Activated CD4-positive, alpha-beta memory T cell treated with anti-CD3 and anti-CD28 coated beads, Interleukin-2, amount 10 ng/mL, durations not matched to agents 7 days and 5 days (primary cell): Measurements from ENCODE around the gene CIB1. TPM values are rescaled to one million over a fixed set of nuclear protein-coding genes. Genes with fewer than 3 reads are reported as not detected.

ENCODE experiments used
- CTCF ChIA-PET: fragments of 350-600 bp; sonication (Branson Sonifier 250); formaldehyde crosslinking; loops from one replicate; lab custom pipeline; 2021; ENCODE audit warnings: antibody characterized with exemption, inconsistent platforms; lab: Charles Lee
- POLR2A ChIA-PET: fragments of 350-600 bp; sonication (Branson Sonifier 250); formaldehyde crosslinking; loops from one replicate; lab custom pipeline; 2021; ENCODE audit warnings: antibody characterized with exemption; lab: Charles Lee
- DNase-seq: peaks from one replicate; pipeline ENCODE4 v3.0.0-alpha.2; 2020
- H3K27ac Mint-ChIP-seq: one replicate; pipeline ENCODE4 v1.8.0; 2021; ENCODE audit warnings: mild to moderate bottlenecking, mixed read lengths
- H3K27me3 Mint-ChIP-seq: one replicate; pipeline ENCODE4 v1.8.0; 2021; ENCODE audit warnings: mixed read lengths
- H3K36me3 Mint-ChIP-seq: one replicate; pipeline ENCODE4 v1.8.0; 2021; ENCODE audit warnings: low read depth, mixed read lengths
- H3K4me1 Mint-ChIP-seq: one replicate; pipeline ENCODE4 v1.8.0; 2021; ENCODE audit warnings: mixed read lengths
- H3K4me3 Mint-ChIP-seq: one replicate; pipeline ENCODE4 v1.8.0; 2021; ENCODE audit warnings: mild to moderate bottlenecking, mixed read lengths
- H3K9me3 Mint-ChIP-seq: one replicate; pipeline ENCODE4 v1.8.0; 2021; ENCODE audit warnings: mixed read lengths
- total RNA-seq, 2 experiments: library from RNA; stranded (reverse); gene quantifications; one replicate each; pipeline ENCODE4 v1.2.3, GENCODE V29; 2021

CIB1 gene
- total RNA-seq, 2 experiments from 2014 or later: 118 to 120 TPM

- CTCF ChIA-PET: no interaction called here
- Mint-ChIP-seq H3K27ac (no peak overlapping the region), H3K4me3 (no peak overlapping the region), H3K36me3 (peaks cover 32% of the 10 kb centered on the region), H3K27me3 (no peaks in the 10 kb centered on the region), H3K9me3 (no peaks in the 10 kb centered on the region), H3K4me1 (peaks cover 13% of the 10 kb centered on the region)
- POLR2A ChIA-PET: no interaction called here
- DNase-seq: no peak
Observed at GRCh38 chr15:90225047-90225446, 8.7 kb downstream of the CIB1 start.

DNA sequence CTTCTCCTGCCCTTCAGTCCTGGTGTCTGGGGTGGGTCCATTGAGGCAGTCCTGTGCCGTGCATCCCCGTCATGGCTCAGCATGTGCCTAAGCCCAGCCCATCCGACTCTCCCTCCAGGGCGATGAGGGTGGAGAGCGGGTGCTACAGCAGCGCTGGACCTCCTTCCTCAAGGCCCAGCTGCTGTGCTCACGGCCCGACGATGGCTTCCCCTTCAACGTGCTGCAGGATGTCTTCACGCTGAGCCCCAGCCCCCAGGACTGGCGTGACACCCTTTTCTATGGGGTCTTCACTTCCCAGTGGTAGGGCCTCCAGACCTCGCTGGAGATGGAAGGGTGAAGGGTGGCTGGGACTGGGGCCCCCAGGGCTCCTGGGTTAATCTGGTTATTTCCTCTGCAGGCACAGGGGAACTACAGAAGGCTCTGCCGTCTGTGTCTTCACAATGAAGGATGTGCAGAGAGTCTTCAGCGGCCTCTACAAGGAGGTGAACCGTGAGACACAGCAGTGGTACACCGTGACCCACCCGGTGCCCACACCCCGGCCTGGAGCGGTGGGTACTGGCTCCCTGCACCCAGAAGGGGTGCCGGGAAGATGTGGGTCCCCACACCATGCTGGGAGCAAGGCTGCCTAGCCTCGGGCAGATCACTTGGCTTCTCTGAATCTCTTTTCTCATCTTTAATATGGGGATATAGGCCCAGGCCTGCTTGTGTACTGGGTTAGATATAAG lies 10.1 kb downstream of the CIB1 start:
- Mint-ChIP-seq H3K36me3 (peaks cover 21% of the 10 kb centered on the region), H3K4me3 (no peak overlapping the region), H3K27me3 (no peaks in the 10 kb centered on the region), H3K9me3 (no peaks in the 10 kb centered on the region), H3K4me1 (peaks cover 13% of the 10 kb centered on the region), H3K27ac (no peak overlapping the region)
- DNase-seq: no peak
- ChIA-PET POLR2A (no interaction called here), CTCF (interaction anchor here (0.5 kb wide), 1 partner anchor 39 kb away, joined by 3 read pairs; no protein-coding TSS in a partner anchor)

- no peak overlapping the region for H3K27ac Mint-ChIP-seq
- H3K4me3 Mint-ChIP-seq: no peak overlapping the region
- peaks cover 20% of the 10 kb centered on the region for H3K36me3 Mint-ChIP-seq
- H3K4me1 Mint-ChIP-seq: peaks cover 15% of the 10 kb centered on the region
- DNase-seq: no peak
- POLR2A ChIA-PET: interaction anchor here (1.5 to 2.2 kb wide), 2 partner anchors 22 to 76 kb away, joined by 3 to 4 read pairs; partner anchors contain the start of gene SEMA4B
- CTCF ChIA-PET: interaction anchor here (1.0 to 3.0 kb wide), 5 partner anchors 10 to 136 kb away, joined by 3 to 16 read pairs (median 8); partner anchors contain the start of genes CIB1 and GDPGP1
- H3K9me3 Mint-ChIP-seq: no peaks in the 10 kb centered on the region
- H3K27me3 Mint-ChIP-seq: no peaks in the 10 kb centered on the region
Observed at GRCh38 chr15:90222547-90222946, 11.2 kb downstream of the CIB1 start.

DNA sequence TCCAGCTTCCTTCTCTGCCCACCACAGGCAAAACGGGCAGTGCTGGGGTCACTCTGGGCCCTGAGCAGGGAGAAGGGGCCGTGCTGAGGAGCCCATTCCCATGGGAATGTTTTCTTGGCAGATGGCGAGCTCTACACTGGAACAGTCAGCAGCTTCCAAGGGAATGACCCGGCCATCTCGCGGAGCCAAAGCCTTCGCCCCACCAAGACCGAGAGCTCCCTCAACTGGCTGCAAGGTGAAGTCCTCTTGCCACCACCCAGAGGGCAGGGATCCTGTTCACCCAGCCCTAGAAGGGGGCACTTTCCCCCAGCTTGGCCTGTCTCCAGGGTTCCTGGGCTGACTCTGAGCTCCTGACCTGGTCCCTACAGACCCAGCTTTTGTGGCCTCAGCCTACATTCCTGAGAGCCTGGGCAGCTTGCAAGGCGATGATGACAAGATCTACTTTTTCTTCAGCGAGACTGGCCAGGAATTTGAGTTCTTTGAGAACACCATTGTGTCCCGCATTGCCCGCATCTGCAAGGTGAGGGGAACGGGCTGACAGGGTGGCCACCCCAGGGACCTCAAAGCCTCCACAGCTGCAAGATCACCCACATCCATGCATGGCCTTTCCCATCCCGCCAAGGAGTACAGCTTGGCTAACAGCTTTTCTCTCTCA lies 12.4 kb downstream of the CIB1 start:
- peaks cover 17% of the 10 kb centered on the region for H3K36me3 Mint-ChIP-seq
- peak; percentile 39 for DNase-seq
- H3K4me1 Mint-ChIP-seq: peaks cover 22% of the 10 kb centered on the region
- ChIA-PET POLR2A (interaction anchor here (0.9 to 2.2 kb wide), 4 partner anchors 9 to 75 kb away, joined by 3 to 6 read pairs (median 4); partner anchors contain the start of gene SEMA4B), CTCF (interaction anchor here (0.8 to 3.0 kb wide), 15 partner anchors 8 to 323 kb away, joined by 3 to 16 read pairs (median 4); partner anchors contain the start of genes CIB1, GDPGP1, SEMA4B and TTLL13)
- no peaks in the 10 kb centered on the region for H3K9me3 Mint-ChIP-seq
- no peak overlapping the region for H3K4me3 Mint-ChIP-seq
- no peaks in the 10 kb centered on the region for H3K27me3 Mint-ChIP-seq
- no peak overlapping the region for H3K27ac Mint-ChIP-seq

GRCh38 chr15:90219421-90220141 lies 14.2 kb downstream of the CIB1 start:
- DNase-seq: peak; percentile 52
- ChIA-PET POLR2A (no interaction called here), CTCF (interaction anchor here (0.8 to 3.0 kb wide), 4 partner anchors 11 to 76 kb away, joined by 4 to 16 read pairs (median 5); partner anchors contain the start of genes CIB1 and GDPGP1)
- Mint-ChIP-seq H3K27me3 (no peaks in the 10 kb centered on the region), H3K9me3 (no peaks in the 10 kb centered on the region), H3K4me1 (peaks cover 29% of the 10 kb centered on the region), H3K27ac (no peak overlapping the region), H3K36me3 (peaks cover 7% of the 10 kb centered on the region), H3K4me3 (no peak overlapping the region)

- POLR2A ChIA-PET: interaction anchor here (0.6 to 1.5 kb wide), 3 partner anchors 21 to 74 kb away, joined by 3 read pairs; partner anchors contain the start of gene NGRN
Observed at GRCh38 chr15:90217671-90218394, 15.9 kb downstream of the CIB1 start.

GRCh38 chr15:90214553-90215196 lies 19.1 kb downstream of the CIB1 start:
- POLR2A ChIA-PET: interaction anchor here (0.9 to 1.4 kb wide), 3 partner anchors 14 to 19 kb away, joined by 4 to 5 read pairs (median 4); partner anchors contain the start of genes CIB1, GDPGP1 and SEMA4B
- Mint-ChIP-seq H3K4me3 (no peak overlapping the region), H3K36me3 (peaks cover 17% of the 10 kb centered on the region), H3K27me3 (no peaks in the 10 kb centered on the region), H3K27ac (no peak overlapping the region), H3K9me3 (no peaks in the 10 kb centered on the region), H3K4me1 (peaks cover 58% of the 10 kb centered on the region)
- CTCF ChIA-PET: interaction anchor here (0.7 to 2.5 kb wide), 6 partner anchors 16 to 75 kb away, joined by 3 to 8 read pairs (median 4); no protein-coding TSS in a partner anchor
- DNase-seq: no peak

More at GRCh38 chr15:90217671-90218394, 15.9 kb downstream of the CIB1 start:
- Mint-ChIP-seq H3K4me1 (peaks cover 34% of the 10 kb centered on the region), H3K9me3 (no peaks in the 10 kb centered on the region), H3K27me3 (no peaks in the 10 kb centered on the region), H3K36me3 (peaks cover 6% of the 10 kb centered on the region), H3K27ac (no peak overlapping the region), H3K4me3 (no peak overlapping the region)
- no peak for DNase-seq
- CTCF ChIA-PET: interaction anchor here (0.6 to 1.9 kb wide), 8 partner anchors 13 to 230 kb away, joined by 3 to 7 read pairs (median 3); partner anchors contain the start of genes CIB1 and GDPGP1

DNA sequence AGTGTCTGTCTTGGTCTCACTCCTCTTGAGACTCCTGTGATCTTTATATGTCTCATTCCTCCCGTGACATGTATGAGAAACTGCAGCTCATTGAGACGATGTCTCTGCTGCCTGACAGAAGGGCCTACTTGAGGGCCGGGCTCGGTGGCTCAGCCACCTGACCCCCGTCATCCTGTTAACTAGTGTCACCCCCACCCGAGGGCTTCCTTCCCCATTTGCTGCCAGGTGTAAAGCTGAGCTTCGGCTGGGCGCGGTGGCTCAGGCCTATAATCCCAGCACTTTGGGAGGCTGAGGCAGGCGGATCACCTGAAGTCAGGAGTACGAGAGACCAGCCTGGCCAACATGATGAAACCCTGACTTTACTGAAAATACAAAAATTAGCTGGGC lies 19.9 kb downstream of the CIB1 start:
- H3K36me3 Mint-ChIP-seq: peaks cover 23% of the 10 kb centered on the region
- H3K9me3 Mint-ChIP-seq: no peaks in the 10 kb centered on the region
- ChIA-PET POLR2A (no interaction called here), CTCF (interaction anchor here (1.8 to 2.5 kb wide), 2 partner anchors 8 to 71 kb away, joined by 8 read pairs; no protein-coding TSS in a partner anchor)
- no peaks in the 10 kb centered on the region for H3K27me3 Mint-ChIP-seq
- no peak overlapping the region for H3K4me3 Mint-ChIP-seq
- H3K27ac Mint-ChIP-seq: no peak overlapping the region
- no peak for DNase-seq
- H3K4me1 Mint-ChIP-seq: peaks cover 58% of the 10 kb centered on the region

- ChIA-PET POLR2A (no interaction called here), CTCF (interaction anchor here (0.7 to 2.5 kb wide), 3 partner anchors 8 to 70 kb away, joined by 3 to 8 read pairs (median 8); partner anchors contain the start of gene SEMA4B)
- H3K36me3 Mint-ChIP-seq: peaks cover 22% of the 10 kb centered on the region
Observed at GRCh38 chr15:90213122-90213817, 20.5 kb downstream of the CIB1 start.

DNA sequence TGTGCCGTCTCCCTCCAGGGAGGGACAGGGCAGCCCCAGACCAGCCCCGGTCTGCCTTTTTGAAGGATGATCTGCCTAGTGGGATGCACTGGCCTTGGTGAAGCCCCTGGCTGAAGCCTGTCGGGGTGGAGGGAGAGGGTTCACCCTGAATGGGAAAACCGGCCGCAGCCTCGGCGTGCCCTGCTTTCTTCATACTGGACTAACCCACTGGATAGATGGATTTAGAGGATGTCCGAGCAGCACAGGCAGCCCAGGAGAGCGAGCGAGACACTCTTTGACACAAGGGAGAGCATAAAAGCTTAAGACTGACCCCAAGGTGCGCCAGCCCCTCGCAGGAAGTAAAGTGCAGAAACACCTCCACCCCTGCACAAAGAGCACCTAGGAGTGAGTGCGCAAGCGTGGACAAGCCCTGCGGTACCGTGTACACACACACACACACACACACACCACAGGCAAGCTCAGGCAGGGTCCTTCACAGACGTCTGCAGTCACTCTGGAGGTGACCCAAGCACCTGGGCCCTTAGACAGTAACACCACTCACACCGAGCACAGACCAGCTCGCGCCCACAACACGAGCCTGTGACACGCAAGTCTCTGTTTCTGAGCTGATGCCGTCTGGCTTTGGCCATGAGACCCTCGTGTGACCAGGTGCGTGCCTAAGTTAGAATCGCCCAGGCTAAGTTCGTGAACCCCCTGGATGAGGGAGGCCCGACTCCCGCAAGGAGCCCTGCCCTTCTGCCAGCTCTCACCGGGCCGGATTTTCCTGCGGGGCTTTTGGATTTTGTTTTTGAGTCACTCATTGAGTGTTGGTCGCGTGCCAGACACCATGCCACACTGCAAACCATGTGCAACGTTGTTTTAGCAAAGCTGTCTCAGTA lies 21.3 kb downstream of the CIB1 start:
- Mint-ChIP-seq H3K27me3 (no peaks in the 10 kb centered on the region), H3K4me1 (peaks cover 58% of the 10 kb centered on the region), H3K9me3 (no peaks in the 10 kb centered on the region), H3K27ac (no peak overlapping the region), H3K36me3 (peaks cover 25% of the 10 kb centered on the region), H3K4me3 (no peak overlapping the region)
- ChIA-PET CTCF (interaction anchor here (0.7 to 2.5 kb wide), 3 partner anchors 9 to 69 kb away, joined by 3 to 8 read pairs (median 8); partner anchors contain the start of gene SEMA4B), POLR2A (no interaction called here)
- DNase-seq: no peak

More at GRCh38 chr15:90213122-90213817, 20.5 kb downstream of the CIB1 start:
- no peak for DNase-seq
- Mint-ChIP-seq H3K27me3 (no peaks in the 10 kb centered on the region), H3K4me1 (peaks cover 58% of the 10 kb centered on the region), H3K4me3 (no peak overlapping the region), H3K27ac (no peak overlapping the region), H3K9me3 (no peaks in the 10 kb centered on the region)
